ENCODE data around the gene SH2D3A.

DNA sequence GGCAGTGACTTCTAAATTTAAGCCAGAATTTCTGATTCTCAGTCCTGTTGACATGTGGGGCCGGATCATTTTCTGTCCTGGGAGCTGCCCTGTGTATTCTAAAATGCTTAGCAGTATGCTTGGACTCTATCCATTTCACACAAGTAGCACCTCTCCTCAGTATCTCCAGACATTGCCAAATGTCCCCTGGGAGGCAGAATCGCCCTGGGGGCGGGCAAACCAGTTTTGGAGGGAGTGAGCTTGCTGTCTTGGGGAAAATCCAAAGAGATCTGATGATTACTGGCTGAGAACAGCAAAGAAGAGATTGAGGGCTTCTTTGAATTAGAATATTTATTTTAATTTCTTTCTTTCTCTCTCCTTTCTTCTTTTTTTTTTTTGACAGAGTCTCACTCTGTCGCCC lies 21.7 kb upstream of the SH2D3A start:
- TF ChIP-seq, protein P1, sequence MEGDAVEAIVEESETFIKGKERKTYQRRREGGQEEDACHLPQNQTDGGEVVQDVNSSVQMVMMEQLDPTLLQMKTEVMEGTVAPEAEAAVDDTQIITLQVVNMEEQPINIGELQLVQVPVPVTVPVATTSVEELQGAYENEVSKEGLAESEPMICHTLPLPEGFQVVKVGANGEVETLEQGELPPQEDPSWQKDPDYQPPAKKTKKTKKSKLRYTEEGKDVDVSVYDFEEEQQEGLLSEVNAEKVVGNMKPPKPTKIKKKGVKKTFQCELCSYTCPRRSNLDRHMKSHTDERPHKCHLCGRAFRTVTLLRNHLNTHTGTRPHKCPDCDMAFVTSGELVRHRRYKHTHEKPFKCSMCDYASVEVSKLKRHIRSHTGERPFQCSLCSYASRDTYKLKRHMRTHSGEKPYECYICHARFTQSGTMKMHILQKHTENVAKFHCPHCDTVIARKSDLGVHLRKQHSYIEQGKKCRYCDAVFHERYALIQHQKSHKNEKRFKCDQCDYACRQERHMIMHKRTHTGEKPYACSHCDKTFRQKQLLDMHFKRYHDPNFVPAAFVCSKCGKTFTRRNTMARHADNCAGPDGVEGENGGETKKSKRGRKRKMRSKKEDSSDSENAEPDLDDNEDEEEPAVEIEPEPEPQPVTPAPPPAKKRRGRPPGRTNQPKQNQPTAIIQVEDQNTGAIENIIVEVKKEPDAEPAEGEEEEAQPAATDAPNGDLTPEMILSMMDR (IDR thresholded peaks at IDR 0.05) = no peak
- no peak for TF ChIP-seq POLR2A (IDR thresholded peaks at IDR 0.05)

Data from uterus (tissue), 2 donors.